ENCODE measurements around the gene STAT3.
A peak's percentile ranks its signal among the peaks of the same experiment; 100 is the strongest.

The STAT3 gene

DNA sequence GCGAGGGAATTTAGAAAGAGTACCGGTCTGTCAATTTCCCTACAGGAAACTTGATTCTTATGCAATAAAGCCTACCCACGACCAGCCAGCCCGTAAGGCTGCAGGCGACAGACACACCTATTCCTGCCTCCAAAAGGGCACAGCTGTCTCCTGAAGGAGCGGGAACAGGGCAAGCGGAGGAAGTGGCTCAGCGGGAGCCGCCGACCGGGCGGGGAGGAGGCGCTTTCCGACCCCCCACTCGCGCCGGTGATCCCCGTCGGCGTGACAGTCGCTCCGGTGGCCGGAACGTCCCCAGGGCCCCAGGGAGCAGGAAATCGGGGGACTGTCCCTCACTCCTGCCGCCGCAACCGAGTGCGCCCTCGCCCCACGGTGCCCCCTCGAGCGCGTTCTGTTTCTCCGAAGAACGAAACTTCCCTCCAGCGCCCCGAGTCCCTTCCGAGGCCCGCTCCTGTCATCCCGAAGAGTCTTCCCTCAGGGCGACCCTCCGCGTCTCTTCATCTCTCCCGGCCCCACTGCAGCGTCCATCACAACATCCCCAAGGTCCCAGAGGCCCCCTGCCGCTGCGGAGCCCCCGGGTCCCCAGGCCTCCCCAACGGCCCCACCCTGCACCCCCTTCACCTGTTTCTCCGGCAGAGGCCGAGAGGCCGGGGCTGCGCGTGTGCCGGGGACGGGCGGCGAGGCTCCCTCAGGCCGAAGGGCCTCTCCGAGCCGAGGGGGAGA lies 421 bp downstream of the STAT3 start:
- H3K9me3 ChIP-seq (ENCODE audit: insufficient read depth, low read length, severe bottlenecking), result no peaks in the 10 kb centered on the region
- ATAC-seq (ENCODE audit: insufficient read depth, low read depth) (peak; percentile 7; the same call in 2 of the 3 replicates), DNase-seq (peak; percentile 50)
- peaks cover 12% of the 10 kb centered on the region for H3K79me2 ChIP-seq (ENCODE audit: insufficient read depth, low read length)
- peak overlapping the region; percentile 69 for H3K27ac ChIP-seq (ENCODE audit: low read length)
- no peaks in the 10 kb centered on the region for H3K36me3 ChIP-seq (ENCODE audit: insufficient read depth, low read length)
- no peaks in the 10 kb centered on the region; the same call in 1 of the 2 replicates for H4K20me1 ChIP-seq (ENCODE audit: insufficient read depth, low read length)
- no peak for TF ChIP-seq EZH2 (IDR thresholded peaks at IDR 0.05; ENCODE audit: borderline replicate concordance, low read depth, low read length, severe bottlenecking)
- TF ChIP-seq CTCF (IDR thresholded peaks at IDR 0.05; ENCODE audit: borderline replicate concordance, extremely low read depth, low read length, poor library complexity, severe bottlenecking), result no peak
- H2AFZ ChIP-seq (ENCODE audit: low read depth, low read length), result peak overlapping the region; percentile 80
- peak overlapping the region; percentile 60 to 68; a peak in 3 of 4 replicates for H3K4me3 ChIP-seq (ENCODE audit: low read depth in 1 of 2, low read length in 2 of 2)
- H3K9ac ChIP-seq (ENCODE audit: low read depth, low read length), result peak overlapping the region; percentile 70
- no peaks in the 10 kb centered on the region for H3K27me3 ChIP-seq (ENCODE audit: insufficient read depth, low read length, poor library complexity)
- H3K4me2 ChIP-seq (ENCODE audit: insufficient read depth, low read length), result peak overlapping the region; percentile 74
- peaks cover 22% of the 10 kb centered on the region for H3K4me1 ChIP-seq (ENCODE audit: insufficient read depth, low read length)

GRCh38 chr17:42386777-42387657 lies 1.2 kb downstream of the STAT3 start:
- DNase-seq, result no peak
- peak overlapping the region; percentile 80; the same call in 1 of the 2 replicates for H2AFZ ChIP-seq (ENCODE audit: low read depth, low read length)
- H4K20me1 ChIP-seq (ENCODE audit: insufficient read depth, low read length), result no peaks in the 10 kb centered on the region; the same call in 1 of the 2 replicates

GRCh38 chr17:42381898-42382297 lies 6.3 kb downstream of the STAT3 start:
- no peak overlapping the region for H3K4me2 ChIP-seq (ENCODE audit: insufficient read depth, low read length)
- H3K9me3 ChIP-seq (ENCODE audit: insufficient read depth, low read length, severe bottlenecking), result no peaks in the 10 kb centered on the region
- no peak overlapping the region for H3K27ac ChIP-seq (ENCODE audit: low read length)
- no peak overlapping the region for H3K4me3 ChIP-seq (ENCODE audit: low read depth in 1 of 2, low read length in 2 of 2)
- no peak overlapping the region for H2AFZ ChIP-seq (ENCODE audit: low read depth, low read length)
- H3K36me3 ChIP-seq (ENCODE audit: insufficient read depth, low read length), result no peaks in the 10 kb centered on the region
- H3K9ac ChIP-seq (ENCODE audit: low read depth, low read length), result no peak overlapping the region
- no peaks in the 10 kb centered on the region; the same call in 1 of the 2 replicates for H4K20me1 ChIP-seq (ENCODE audit: insufficient read depth, low read length)
- H3K4me1 ChIP-seq (ENCODE audit: insufficient read depth, low read length), result peaks cover 27% of the 10 kb centered on the region
- no peak for TF ChIP-seq CTCF (IDR thresholded peaks at IDR 0.05; ENCODE audit: borderline replicate concordance, extremely low read depth, low read length, poor library complexity, severe bottlenecking)
- TF ChIP-seq EZH2 (IDR thresholded peaks at IDR 0.05; ENCODE audit: borderline replicate concordance, low read depth, low read length, severe bottlenecking), result no peak
- ATAC-seq (ENCODE audit: insufficient read depth, low read depth) (no peak), DNase-seq (no peak)
- no peaks in the 10 kb centered on the region for H3K27me3 ChIP-seq (ENCODE audit: insufficient read depth, low read length, poor library complexity)
- H3K79me2 ChIP-seq (ENCODE audit: insufficient read depth, low read length), result peaks cover 17% of the 10 kb centered on the region

More at GRCh38 chr17:42386777-42387657, 1.2 kb downstream of the STAT3 start:
- ATAC-seq (ENCODE audit: insufficient read depth, low read depth), result no peak
- no peak for TF ChIP-seq CTCF (IDR thresholded peaks at IDR 0.05; ENCODE audit: borderline replicate concordance, extremely low read depth, low read length, poor library complexity, severe bottlenecking)
- TF ChIP-seq EZH2 (IDR thresholded peaks at IDR 0.05; ENCODE audit: borderline replicate concordance, low read depth, low read length, severe bottlenecking), result no peak
- H3K9me3 ChIP-seq (ENCODE audit: insufficient read depth, low read length, severe bottlenecking), result no peaks in the 10 kb centered on the region
- no peak overlapping the region; the same call in 1 of the 2 replicates for H3K27ac ChIP-seq (ENCODE audit: low read length)
- H3K79me2 ChIP-seq (ENCODE audit: insufficient read depth, low read length), result peaks cover 12% of the 10 kb centered on the region
- no peaks in the 10 kb centered on the region for H3K27me3 ChIP-seq (ENCODE audit: insufficient read depth, low read length, poor library complexity)
- H3K4me2 ChIP-seq (ENCODE audit: insufficient read depth, low read length), result peak overlapping the region; percentile 74
- H3K9ac ChIP-seq (ENCODE audit: low read depth, low read length), result peak overlapping the region; percentile 70
- peak overlapping the region; percentile 60 to 68; a peak in 3 of 4 replicates for H3K4me3 ChIP-seq (ENCODE audit: low read depth in 1 of 2, low read length in 2 of 2)
- no peaks in the 10 kb centered on the region for H3K36me3 ChIP-seq (ENCODE audit: insufficient read depth, low read length)
- peaks cover 22% of the 10 kb centered on the region for H3K4me1 ChIP-seq (ENCODE audit: insufficient read depth, low read length)
